K562 (cell line): ENCODE results near the gene OPCML. TPM values are rescaled to one million over a fixed set of nuclear protein-coding genes. Genes with fewer than 3 reads are reported as not detected.

Source experiments
- ATAC-seq: fragments of 200-7000 bp; cut with Tn5 transposase; 3 replicates; pipeline ENCODE4 v1.9.1; 2020; ENCODE audit warnings: moderate library complexity
- BruUV-seq: library from RNA; stranded (reverse); fragments of 400-500 nt; replicated peaks from 2 replicates; lab custom pipeline; 2021; lab: Mats Ljungman, UMichigan
- CTCF ChIA-PET: fragments of 300-600 bp; formaldehyde crosslinking; extraction: SDS; loops from one replicate; lab custom pipeline; 2021; ENCODE audit warnings: low intra/inter-chr PET ratio; lab: Yijun Ruan, JAX
- POLR2A ChIA-PET: fragments of 300-600, 350-650 bp; sonication (Branson Sonifier 250); formaldehyde crosslinking; extraction: SDS; loops from one replicate; lab custom pipeline; 2021; ENCODE audit warnings: antibody characterized with exemption, inconsistent platforms; lab: Yijun Ruan, JAX
- DNase-seq, 4 experiments: peaks; one replicate each; pipeline versions ENCODE4 v3.0.0 to v3.0.0-alpha.2; 2011 to 2018; ENCODE audit warnings: low spot score in 3 of 4, mixed read lengths in 3 of 4; ENCODE audit errors: extremely low read depth in 1 of 4
- FAIRE-seq: peaks from 2 replicates; lab custom pipeline; 2011; peaks lifted over from hg19 to GRCh38; lab: Jason Lieb, UNC
- H2AFZ ChIP-seq: 2 replicates; pipeline ENCODE4 v1.6.0; 2011; ENCODE audit warnings: low read depth, low read length, control low read depth, inconsistent platforms
- H3K27ac ChIP-seq: fragments of 200-600 bp; 3 replicates; pipeline ENCODE4 v1.8.0; 2011; ENCODE audit warnings: low read depth, mild to moderate bottlenecking, control low read depth, inconsistent platforms, low read length, moderate library complexity, mixed read lengths; ENCODE audit errors: extremely low read depth
- H3K27me3 ChIP-seq, 2 experiments: fragments of 300-600 bp in 1 of 2; 2 replicates in 1 of 2; 3 replicates in 1 of 2; pipeline versions ENCODE4 v1.6.0 to v1.8.0; 2011; ENCODE audit warnings: inconsistent platforms in 2 of 2, low read length in 2 of 2, mild to moderate bottlenecking in 1 of 2, mixed read lengths in 1 of 2, moderate library complexity in 1 of 2; ENCODE audit not compliant: control insufficient read depth in 2 of 2, insufficient read depth in 2 of 2
- H3K36me3 ChIP-seq: fragments of 300-600 bp; 3 replicates; pipeline ENCODE4 v1.8.0; 2011; ENCODE audit warnings: mild to moderate bottlenecking, low read length, inconsistent platforms; ENCODE audit not compliant: control insufficient read depth, insufficient read depth
- H3K4me1 ChIP-seq, 2 experiments: fragments of 200-600 bp in 1 of 2; replicated peaks in 1 of 2; 2 replicates in 1 of 2; 3 replicates in 1 of 2; pipeline versions ENCODE4 v1.5.1 to v1.8.0; 2011; ENCODE audit warnings: inconsistent platforms in 2 of 2, low read length in 2 of 2, mild to moderate bottlenecking in 1 of 2, mixed read lengths in 1 of 2, moderate library complexity in 1 of 2; ENCODE audit not compliant: control insufficient read depth in 2 of 2, insufficient read depth in 2 of 2
- H3K4me2 ChIP-seq: 2 replicates; pipeline ENCODE4 v1.6.1; 2011; ENCODE audit warnings: low read length, control low read depth, inconsistent platforms, mixed read lengths; ENCODE audit not compliant: insufficient read depth
- H3K4me3 ChIP-seq: fragments of 200-600 bp; sonication (generic), shearing (Covaris generic); 2 replicates; pipeline ENCODE4 v1.5.1; 2016; ENCODE audit warnings: control low read depth, inconsistent platforms
- H3K79me2 ChIP-seq: fragments of 200-600 bp; 3 replicates; pipeline ENCODE4 v1.8.0; 2011; ENCODE audit warnings: low read length, inconsistent platforms; ENCODE audit not compliant: control insufficient read depth, insufficient read depth
- H3K9ac ChIP-seq, 2 experiments: 2 replicates each; pipeline versions ENCODE4 v1.6.0 to v1.6.1; 2011; ENCODE audit warnings: low read depth in 2 of 2, low read length in 2 of 2, control low read depth in 1 of 2, inconsistent platforms in 1 of 2, mild to moderate bottlenecking in 1 of 2, mixed read lengths in 1 of 2; ENCODE audit not compliant: insufficient read depth in 1 of 2
- H3K9me1 ChIP-seq: one replicate; pipeline ENCODE4 v1.6.0; 2011; ENCODE audit warnings: inconsistent platforms, mild to moderate bottlenecking, low read length, moderate library complexity; ENCODE audit not compliant: control insufficient read depth, insufficient read depth
- H3K9me3 ChIP-seq: replicated peaks from 2 replicates; pipeline ENCODE4 v1.5.1; 2011; ENCODE audit warnings: low read depth, low read length, inconsistent platforms; ENCODE audit not compliant: control insufficient read depth, insufficient read depth
- H4K20me1 ChIP-seq: replicated peaks from 2 replicates; pipeline ENCODE4 v1.6.1; 2011; ENCODE audit warnings: low read length, inconsistent platforms, mixed read lengths; ENCODE audit not compliant: control insufficient read depth, insufficient read depth
- DEAF1 ChIP-seq: fragments of 450-650 bp; formaldehyde crosslinking; IDR thresholded peaks from 2 replicates; pipeline ENCODE4 v1.4.0; 2020; ENCODE audit warnings: mild to moderate bottlenecking, moderate library complexity
- WGBS: fragments of 100-300 bp; shearing (Covaris generic); methylation state at CpG from one replicate; pipeline ENCODE4 v1.1.6; 2016; ENCODE audit warnings: low coverage, mixed read lengths; ENCODE audit not compliant: insufficient coverage; ENCODE audit errors: missing lambda C conversion rate; 5-methylcytosine and 5-hydroxymethylcytosine counted together
- in situ Hi-C: fragments of 300-500 bp; cut with MboI; formaldehyde crosslinking; loops from 4 replicates; pipeline ENCODE4 v1.15.0; 2018; ENCODE audit warnings: inconsistent platforms, mixed read lengths
- intact Hi-C: fragments of 100-400 bp; cut with micrococcal nuclease; formaldehyde crosslinking; loops from 2 replicates; pipeline ENCODE4 v1.14.2; 2022
- polyA plus RNA-seq, 8 experiments: library from polyadenylated mRNA; depleted of rRNA in 4 of 8; stranded (reverse) in 5 of 8; unstranded in 3 of 8; fragments of >200 nt; fragmentation: Nextera tagmentation in 2 of 8; fragmentation: Illumina TruSeq in 1 of 8; extraction: Ambion mirVana in 2 of 8; extraction: Trizol in 1 of 8; gene quantifications; 2 replicates each; pipeline versions ENCODE4 v1.2.1 to v1.2.3, GENCODE V29; 2011 to 2014; ENCODE audit warnings: inconsistent platforms in 1 of 8, missing spikeins in 1 of 8
- total RNA-seq, 7 experiments: library from RNA; depleted of rRNA in 6 of 7; stranded (reverse); fragments of >200 nt in 6 of 7; fragmentation: Illumina TruSeq in 2 of 7; extraction: Trizol in 2 of 7; gene quantifications; 2 replicates each; pipeline versions ENCODE4 v1.2.1 to v1.2.3, GENCODE V29; 2011 to 2021; ENCODE audit warnings: low replicate concordance in 1 of 7
- TF ChIP-seq, protein P1 (sequence below), 2 experiments: IDR thresholded peaks; 2 replicates each; pipeline ENCODE4 v1.6.1; 2012; ENCODE audit warnings: improper control_type of control experiment in 2 of 2, low read depth in 2 of 2, low read length in 2 of 2, borderline replicate concordance in 1 of 2

The OPCML gene
- total and polyA plus RNA-seq, 9 of the 15 experiments (the other 6 are each of a cell fraction or from before 2014, with no cell fraction given): not detected

DNA sequence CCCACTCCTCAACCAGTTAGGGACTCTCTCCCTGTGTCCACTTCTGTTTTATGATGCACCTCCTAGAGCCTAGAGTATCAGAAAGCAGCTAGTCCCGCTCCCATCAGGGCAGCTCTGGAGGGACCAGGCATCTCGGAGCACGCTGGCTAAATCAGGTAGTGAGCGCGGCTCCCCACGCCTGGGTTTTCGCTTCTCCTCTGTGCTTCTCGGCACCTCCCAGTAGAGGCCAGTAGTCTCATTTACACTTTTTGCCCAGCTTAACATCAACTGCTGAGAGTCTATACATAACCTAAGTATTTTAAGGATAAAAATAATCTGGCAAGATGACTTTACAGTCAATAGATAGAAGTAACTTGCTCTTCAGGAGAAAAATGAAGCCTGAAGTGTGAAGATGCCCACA, 473.8 kb downstream of the OPCML start:
- H3K36me3 ChIP-seq: no peaks in the 10 kb centered on the region
- no peaks in the 10 kb centered on the region for H3K27me3 ChIP-seq
- no peak overlapping the region for H3K4me3 ChIP-seq
- no peak overlapping the region for H3K27ac ChIP-seq
- H3K9me1 ChIP-seq: no peaks in the 10 kb centered on the region
- H3K4me2 ChIP-seq: no peak overlapping the region
- in situ Hi-C loops (no loop called here), intact Hi-C loops (no loop called here)
- H2AFZ ChIP-seq: no peak overlapping the region
- no peaks in the 10 kb centered on the region for H3K9me3 ChIP-seq
- CTCF ChIA-PET: no interaction called here
- ATAC-seq (no peak), FAIRE-seq (no peak), DNase-seq (no peak)
- no peaks in the 10 kb centered on the region for H3K4me1 ChIP-seq
- no TSS peak for BruUV-seq
- WGBS: 0% methylated on average over 8 of the region's 8 CpGs
- TF ChIP-seq, protein P1, sequence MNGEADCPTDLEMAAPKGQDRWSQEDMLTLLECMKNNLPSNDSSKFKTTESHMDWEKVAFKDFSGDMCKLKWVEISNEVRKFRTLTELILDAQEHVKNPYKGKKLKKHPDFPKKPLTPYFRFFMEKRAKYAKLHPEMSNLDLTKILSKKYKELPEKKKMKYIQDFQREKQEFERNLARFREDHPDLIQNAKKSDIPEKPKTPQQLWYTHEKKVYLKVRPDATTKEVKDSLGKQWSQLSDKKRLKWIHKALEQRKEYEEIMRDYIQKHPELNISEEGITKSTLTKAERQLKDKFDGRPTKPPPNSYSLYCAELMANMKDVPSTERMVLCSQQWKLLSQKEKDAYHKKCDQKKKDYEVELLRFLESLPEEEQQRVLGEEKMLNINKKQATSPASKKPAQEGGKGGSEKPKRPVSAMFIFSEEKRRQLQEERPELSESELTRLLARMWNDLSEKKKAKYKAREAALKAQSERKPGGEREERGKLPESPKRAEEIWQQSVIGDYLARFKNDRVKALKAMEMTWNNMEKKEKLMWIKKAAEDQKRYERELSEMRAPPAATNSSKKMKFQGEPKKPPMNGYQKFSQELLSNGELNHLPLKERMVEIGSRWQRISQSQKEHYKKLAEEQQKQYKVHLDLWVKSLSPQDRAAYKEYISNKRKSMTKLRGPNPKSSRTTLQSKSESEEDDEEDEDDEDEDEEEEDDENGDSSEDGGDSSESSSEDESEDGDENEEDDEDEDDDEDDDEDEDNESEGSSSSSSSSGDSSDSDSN (IDR thresholded peaks at IDR 0.05; ENCODE audit: borderline replicate concordance in 1 of 2, low read depth in 2 of 2, low read length in 2 of 2): no peak
- TF ChIP-seq DEAF1 (CRISPR knock-in tag): no peak
- H4K20me1 ChIP-seq: no peaks in the 10 kb centered on the region
- POLR2A ChIA-PET: interaction anchor here (0.6 kb wide), 1 partner anchor 1747 kb away, joined by 3 read pairs; no protein-coding TSS in a partner anchor
- H3K9ac ChIP-seq: no peak overlapping the region
- no peaks in the 10 kb centered on the region for H3K79me2 ChIP-seq
